Keratinocyte (primary cell): ENCODE results near the gene RGS10.

Experiments used
- EZH2 ChIP-seq: IDR thresholded peaks from one replicate; pipeline ENCODE4 v1.6.1; 2012; ENCODE audit warnings: inconsistent platforms, mild to moderate bottlenecking, low read length, moderate library complexity
- TF ChIP-seq, protein P1 (sequence below), 3 experiments: IDR thresholded peaks in 1 of 3; conservative IDR thresholded peaks in 1 of 3; optimal IDR thresholded peaks in 1 of 3; 2 replicates in 2 of 3; 3 replicates in 1 of 3; pipeline versions ENCODE3 to v1.5.1; 2011; ENCODE audit warnings: low read length in 3 of 3, mild to moderate bottlenecking in 3 of 3, moderate library complexity in 2 of 3, control low read depth in 1 of 3, inconsistent platforms in 1 of 3; ENCODE audit not compliant: insufficient read depth in 2 of 3; ENCODE audit errors: extremely low read depth in 1 of 3

DNA sequence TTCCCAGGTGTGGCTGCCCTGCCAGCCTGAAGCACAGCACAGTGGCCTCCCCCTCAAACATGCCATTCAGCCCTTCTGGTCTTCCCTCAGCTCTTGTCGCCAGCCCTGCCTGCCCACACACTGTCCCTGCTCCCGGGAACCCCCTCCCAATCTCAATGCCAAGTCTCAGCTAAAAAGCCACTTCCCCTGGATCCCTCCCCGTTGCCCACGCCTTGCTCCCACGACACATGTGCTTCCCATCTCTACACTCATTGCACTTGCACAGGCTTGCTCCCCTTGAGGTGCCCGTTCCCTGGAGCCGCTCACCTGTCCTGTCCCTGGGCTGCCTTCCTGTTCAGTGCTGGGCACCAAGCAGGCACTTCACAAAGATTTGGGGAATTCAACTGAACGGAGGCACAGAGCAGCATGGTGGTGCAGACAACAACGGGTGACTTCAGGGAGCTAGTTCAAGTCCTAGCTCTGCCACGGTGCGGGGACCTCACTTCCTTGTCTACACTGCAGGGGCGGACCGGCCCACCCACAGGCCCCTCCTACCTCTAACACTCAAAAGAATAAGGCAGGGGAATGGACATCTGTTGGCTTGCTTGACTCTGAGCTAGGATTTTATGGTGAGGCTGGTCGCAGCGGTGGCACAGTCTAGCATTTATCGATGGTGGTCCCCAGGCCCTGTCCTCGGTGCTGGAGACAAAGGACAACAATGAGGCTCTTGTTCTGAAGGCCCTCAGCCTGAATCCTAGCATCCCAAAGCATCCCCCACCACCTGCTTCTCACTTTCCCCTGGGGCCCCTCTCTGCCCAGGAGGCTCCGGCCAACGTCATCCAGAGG is 18.4 kb downstream of the RGS10 start:
- TF ChIP-seq, protein P1, sequence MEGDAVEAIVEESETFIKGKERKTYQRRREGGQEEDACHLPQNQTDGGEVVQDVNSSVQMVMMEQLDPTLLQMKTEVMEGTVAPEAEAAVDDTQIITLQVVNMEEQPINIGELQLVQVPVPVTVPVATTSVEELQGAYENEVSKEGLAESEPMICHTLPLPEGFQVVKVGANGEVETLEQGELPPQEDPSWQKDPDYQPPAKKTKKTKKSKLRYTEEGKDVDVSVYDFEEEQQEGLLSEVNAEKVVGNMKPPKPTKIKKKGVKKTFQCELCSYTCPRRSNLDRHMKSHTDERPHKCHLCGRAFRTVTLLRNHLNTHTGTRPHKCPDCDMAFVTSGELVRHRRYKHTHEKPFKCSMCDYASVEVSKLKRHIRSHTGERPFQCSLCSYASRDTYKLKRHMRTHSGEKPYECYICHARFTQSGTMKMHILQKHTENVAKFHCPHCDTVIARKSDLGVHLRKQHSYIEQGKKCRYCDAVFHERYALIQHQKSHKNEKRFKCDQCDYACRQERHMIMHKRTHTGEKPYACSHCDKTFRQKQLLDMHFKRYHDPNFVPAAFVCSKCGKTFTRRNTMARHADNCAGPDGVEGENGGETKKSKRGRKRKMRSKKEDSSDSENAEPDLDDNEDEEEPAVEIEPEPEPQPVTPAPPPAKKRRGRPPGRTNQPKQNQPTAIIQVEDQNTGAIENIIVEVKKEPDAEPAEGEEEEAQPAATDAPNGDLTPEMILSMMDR (optimal IDR thresholded peaks at IDR 0.05 in 1 of 3, IDR thresholded peaks at IDR 0.05 in 1 of 3, conservative IDR thresholded peaks at IDR 0.05 in 1 of 3; ENCODE audit: extremely low read depth in 1 of 3, insufficient read depth in 2 of 3, low read length in 3 of 3): no peak
- no peak for TF ChIP-seq EZH2
